Mesenchymal stem cell (in vitro differentiated cells and primary cell): ENCODE data around the gene HSP90AA1.

Source experiments
- DNase-seq: peaks from one replicate; pipeline ENCODE4 v3.0.0-alpha.2; 2013
- H2AFZ ChIP-seq: one replicate; pipeline ENCODE4 v1.6.1; 2013; ENCODE audit warnings: low read depth, mild to moderate bottlenecking, control low read depth, inconsistent platforms, low read length, moderate library complexity
- H2AK5ac ChIP-seq: 2 replicates; pipeline ENCODE4 v1.6.1; 2013; ENCODE audit warnings: low read length, moderate library complexity, mild to moderate bottlenecking, inconsistent platforms; ENCODE audit not compliant: severe bottlenecking
- H2BK120ac ChIP-seq: one replicate; pipeline ENCODE4 v1.6.1; 2013; ENCODE audit warnings: low read depth, mild to moderate bottlenecking, inconsistent platforms, low read length, moderate library complexity
- H2BK12ac ChIP-seq, 2 experiments: one replicate each; pipeline ENCODE4 v1.6.1; 2013; ENCODE audit warnings: inconsistent platforms in 2 of 2, low read length in 2 of 2, mild to moderate bottlenecking in 2 of 2, moderate library complexity in 2 of 2, control low read depth in 1 of 2
- H2BK15ac ChIP-seq: one replicate; pipeline ENCODE4 v1.6.1; 2013; ENCODE audit warnings: mild to moderate bottlenecking, low read depth, inconsistent platforms; ENCODE audit not compliant: poor library complexity, severe bottlenecking
- H2BK5ac ChIP-seq: 2 replicates; pipeline ENCODE4 v1.6.1; 2013; ENCODE audit warnings: low read depth, mild to moderate bottlenecking, low read length, control low read depth, inconsistent platforms; ENCODE audit not compliant: poor library complexity, severe bottlenecking
- H3K14ac ChIP-seq, 2 experiments: one replicate each; pipeline ENCODE4 v1.6.1; 2013; ENCODE audit warnings: inconsistent platforms in 2 of 2, low read length in 2 of 2, control low read depth in 1 of 2, mild to moderate bottlenecking in 1 of 2, moderate library complexity in 1 of 2
- H3K18ac ChIP-seq, 2 experiments: one replicate each; pipeline ENCODE4 v1.6.1; 2013; ENCODE audit warnings: inconsistent platforms in 2 of 2, low read length in 2 of 2, control low read depth in 1 of 2, low read depth in 1 of 2, mild to moderate bottlenecking in 1 of 2
- H3K23ac ChIP-seq, 2 experiments: one replicate each; pipeline ENCODE4 v1.6.1; 2013; ENCODE audit warnings: inconsistent platforms in 2 of 2, low read length in 2 of 2, mild to moderate bottlenecking in 2 of 2, moderate library complexity in 2 of 2, control low read depth in 1 of 2
- H3K27ac ChIP-seq: 2 replicates; pipeline ENCODE4 v1.5.1; 2013; ENCODE audit warnings: mild to moderate bottlenecking, moderate library complexity, low read length, control low read depth, inconsistent platforms; ENCODE audit not compliant: poor library complexity, severe bottlenecking
- H3K27me3 ChIP-seq, 2 experiments: 2 replicates each; pipeline versions ENCODE4 v1.6.1 to v1.7.0; 2013; ENCODE audit warnings: low read length in 2 of 2, mild to moderate bottlenecking in 2 of 2, moderate library complexity in 2 of 2, control low read depth in 1 of 2, inconsistent platforms in 1 of 2; ENCODE audit not compliant: control insufficient read depth in 1 of 2, insufficient read depth in 1 of 2
- H3K36me3 ChIP-seq, 2 experiments: 2 replicates each; pipeline versions ENCODE4 v1.6.1 to v1.7.0; 2013; ENCODE audit warnings: low read length in 2 of 2, control low read depth in 1 of 2, inconsistent platforms in 1 of 2, low read depth in 1 of 2, mild to moderate bottlenecking in 1 of 2; ENCODE audit not compliant: insufficient read depth in 2 of 2, control insufficient read depth in 1 of 2
- H3K4ac ChIP-seq, 2 experiments: one replicate each; pipeline ENCODE4 v1.6.1; 2013; ENCODE audit warnings: inconsistent platforms in 2 of 2, low read length in 2 of 2, mild to moderate bottlenecking in 2 of 2, moderate library complexity in 2 of 2, control low read depth in 1 of 2, low read depth in 1 of 2
- H3K4me1 ChIP-seq: 2 replicates; pipeline ENCODE4 v1.6.1; 2013; ENCODE audit warnings: low read depth, low read length, control low read depth; ENCODE audit not compliant: control insufficient read depth, insufficient read depth
- H3K4me2 ChIP-seq: 2 replicates; pipeline ENCODE4 v1.6.1; 2013; ENCODE audit warnings: low read length, mild to moderate bottlenecking, inconsistent platforms; ENCODE audit not compliant: poor library complexity, severe bottlenecking
- H3K4me3 ChIP-seq, 2 experiments: 2 replicates each; pipeline versions ENCODE4 v1.5.1 to v1.7.0; 2013; ENCODE audit warnings: low read length in 2 of 2, mild to moderate bottlenecking in 2 of 2, control low read depth in 1 of 2, low read depth in 1 of 2; ENCODE audit not compliant: insufficient read depth in 1 of 2
- H3K79me1 ChIP-seq: replicated peaks from 2 replicates; pipeline ENCODE4 v1.6.1; 2013; ENCODE audit warnings: mild to moderate bottlenecking, control low read depth, low read length, inconsistent platforms; ENCODE audit not compliant: poor library complexity, severe bottlenecking
- H3K9ac ChIP-seq: 2 replicates; pipeline ENCODE4 v1.7.0; 2013; ENCODE audit warnings: mild to moderate bottlenecking, low read length, moderate library complexity
- H3K9me3 ChIP-seq: 2 replicates; pipeline ENCODE4 v1.7.0; 2013; ENCODE audit warnings: mild to moderate bottlenecking, low read length; ENCODE audit not compliant: control insufficient read depth
- H4K8ac ChIP-seq: one replicate; pipeline ENCODE4 v1.6.1; 2013; ENCODE audit warnings: inconsistent platforms, mild to moderate bottlenecking, low read length, moderate library complexity
- H4K91ac ChIP-seq: one replicate; pipeline ENCODE4 v1.6.1; 2013; ENCODE audit warnings: mild to moderate bottlenecking, low read length, inconsistent platforms
- WGBS: methylation state at CpG from one replicate; pipeline ENCODE4 v1.1.7; 2013; ENCODE audit warnings: mixed read lengths; 5-methylcytosine and 5-hydroxymethylcytosine counted together

Gene HSP90AA1

DNA sequence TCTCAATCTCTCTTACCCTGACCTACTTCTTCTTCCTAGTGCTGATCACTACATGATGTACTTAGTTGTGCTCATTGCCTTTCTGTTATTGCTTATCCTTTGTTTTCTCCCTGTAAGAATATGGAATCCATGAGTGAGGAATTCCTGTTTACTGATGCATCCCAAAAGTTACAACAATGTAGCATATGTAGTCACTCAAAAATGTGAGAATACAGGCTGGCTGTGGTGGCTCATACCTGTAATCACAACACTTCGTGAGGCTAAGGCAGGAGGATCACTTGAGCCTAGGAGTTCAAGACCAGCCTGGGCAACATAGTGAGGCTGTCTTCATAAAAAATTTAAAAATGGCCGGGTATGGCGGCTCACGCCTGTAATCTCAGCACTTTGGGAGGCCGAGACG is 44.9 kb upstream of the HSP90AA1 start:
- Histone ChIP-seq H2BK12ac (no peak overlapping the region), H3K4me1 (no peaks in the 10 kb centered on the region), H4K91ac (no peak overlapping the region), H2BK120ac (no peak overlapping the region), H2BK15ac (no peak overlapping the region), H2AK5ac (no peak overlapping the region), H3K27ac (no peak overlapping the region), H3K4me2 (no peak overlapping the region), H3K4me3 (no peak overlapping the region), H3K79me1 (peaks cover 6% of the 10 kb centered on the region), H3K4ac (no peak overlapping the region), H3K18ac (no peak overlapping the region), H2BK5ac (no peak overlapping the region), H2AFZ (no peak overlapping the region), H3K23ac (no peak overlapping the region), H3K14ac (no peak overlapping the region), H4K8ac (no peak overlapping the region), H3K9ac (no peak overlapping the region), H3K36me3 (peaks cover 0 to 4% of the 10 kb centered on the region in 2 experiments), H3K27me3 (no peaks in the 10 kb centered on the region), H3K9me3 (no peaks in the 10 kb centered on the region)
- no peak for DNase-seq
- WGBS = 63% methylated on average over 3 of the region's 6 CpGs

DNA sequence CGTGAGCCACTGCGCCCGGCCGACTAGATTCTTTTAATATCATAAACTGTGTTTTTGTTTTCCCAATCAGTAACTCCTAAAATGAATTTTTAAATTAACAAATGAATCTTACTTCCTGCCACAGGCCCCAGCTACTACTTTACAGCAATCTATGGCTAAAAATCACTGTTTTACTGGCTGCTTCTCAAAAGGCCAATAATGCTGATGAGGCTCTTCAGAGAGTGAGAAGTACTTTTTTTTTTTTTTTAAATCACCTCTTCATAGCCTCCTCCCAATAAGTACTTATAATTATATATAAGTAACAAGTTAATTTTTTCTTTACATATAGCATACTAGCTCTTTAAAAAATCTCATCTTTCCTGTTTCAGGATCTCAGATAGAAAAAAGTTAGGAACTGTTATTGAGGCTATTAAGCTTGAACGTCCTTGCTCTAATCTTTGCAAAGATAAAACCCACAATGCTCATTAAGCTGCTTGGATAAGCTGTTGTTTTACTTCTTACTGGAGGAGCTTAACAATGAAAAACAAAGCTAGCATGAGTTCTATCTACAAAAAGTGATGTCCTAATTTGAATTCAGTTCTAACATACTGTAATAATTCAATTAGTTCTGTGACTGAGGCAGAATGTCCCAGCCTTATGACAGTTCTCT is 40.1 kb upstream of the HSP90AA1 start:
- no peak overlapping the region for H3K23ac ChIP-seq
- 100% methylated on average over 4 of the region's 5 CpGs for WGBS

DNA sequence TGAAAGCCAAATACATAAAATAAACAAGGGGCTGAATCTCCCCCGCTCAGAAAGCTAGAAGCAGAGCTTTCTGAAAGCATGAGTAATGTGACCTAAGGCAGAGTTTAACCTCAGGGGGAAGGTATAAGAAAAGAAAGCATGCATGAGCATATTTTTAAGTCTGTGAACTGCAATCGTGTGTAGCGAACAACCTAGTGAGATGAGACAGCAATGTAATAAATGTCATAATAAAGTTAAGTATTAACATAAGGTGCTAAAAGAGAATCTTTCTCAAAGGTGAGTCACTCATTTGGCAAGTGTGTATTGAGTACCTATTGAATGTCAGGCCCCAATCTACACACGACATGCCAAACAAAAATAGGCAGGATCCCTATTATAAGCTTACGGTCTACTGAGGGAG is 38.7 kb upstream of the HSP90AA1 start:
- H3K4me2 ChIP-seq = no peak overlapping the region
- H2BK5ac ChIP-seq = no peak overlapping the region
- no peak overlapping the region for H3K14ac ChIP-seq
- peaks cover 11% of the 10 kb centered on the region for H3K79me1 ChIP-seq
- peaks cover 12% of the 10 kb centered on the region for H3K4me1 ChIP-seq
- no peaks in the 10 kb centered on the region for H3K27me3 ChIP-seq
- no peak overlapping the region for H2BK12ac ChIP-seq
- no peak overlapping the region for H3K9ac ChIP-seq
- H3K18ac ChIP-seq = no peak overlapping the region
- WGBS = 89% methylated on average over 5 of the region's 5 CpGs
- no peak overlapping the region for H3K4me3 ChIP-seq
- no peak overlapping the region for H2BK120ac ChIP-seq
- H2AFZ ChIP-seq = no peak overlapping the region
- H3K23ac ChIP-seq = no peak overlapping the region
- H3K9me3 ChIP-seq = no peaks in the 10 kb centered on the region
- no peaks in the 10 kb centered on the region for H3K36me3 ChIP-seq
- H2AK5ac ChIP-seq = no peak overlapping the region
- DNase-seq = no peak
- H3K27ac ChIP-seq = peak overlapping the region; percentile 89
- H3K4ac ChIP-seq = no peak overlapping the region
- no peak overlapping the region for H4K91ac ChIP-seq
- no peak overlapping the region for H2BK15ac ChIP-seq
- H4K8ac ChIP-seq = no peak overlapping the region

More for the DNA sequence above, 40.1 kb upstream of the HSP90AA1 start:
- H3K27me3 ChIP-seq = no peaks in the 10 kb centered on the region
- H3K9me3 ChIP-seq = no peaks in the 10 kb centered on the region
- no peak for DNase-seq
- no peak overlapping the region for H2BK15ac ChIP-seq
- H2AFZ ChIP-seq = no peak overlapping the region
- H3K4me3 ChIP-seq = no peak overlapping the region
- H3K4me2 ChIP-seq = no peak overlapping the region
- H2AK5ac ChIP-seq = no peak overlapping the region
- peaks cover 10% of the 10 kb centered on the region for H3K4me1 ChIP-seq
- no peak overlapping the region for H3K27ac ChIP-seq
- H3K4ac ChIP-seq = no peak overlapping the region
- no peak overlapping the region for H3K18ac ChIP-seq
- H4K8ac ChIP-seq = no peak overlapping the region
- H4K91ac ChIP-seq = no peak overlapping the region
- no peak overlapping the region for H2BK12ac ChIP-seq
- H3K14ac ChIP-seq = no peak overlapping the region
- H2BK120ac ChIP-seq = no peak overlapping the region
- H3K36me3 ChIP-seq = no peaks in the 10 kb centered on the region
- peaks cover 11% of the 10 kb centered on the region for H3K79me1 ChIP-seq
- no peak overlapping the region for H3K9ac ChIP-seq
- H2BK5ac ChIP-seq = no peak overlapping the region

DNA sequence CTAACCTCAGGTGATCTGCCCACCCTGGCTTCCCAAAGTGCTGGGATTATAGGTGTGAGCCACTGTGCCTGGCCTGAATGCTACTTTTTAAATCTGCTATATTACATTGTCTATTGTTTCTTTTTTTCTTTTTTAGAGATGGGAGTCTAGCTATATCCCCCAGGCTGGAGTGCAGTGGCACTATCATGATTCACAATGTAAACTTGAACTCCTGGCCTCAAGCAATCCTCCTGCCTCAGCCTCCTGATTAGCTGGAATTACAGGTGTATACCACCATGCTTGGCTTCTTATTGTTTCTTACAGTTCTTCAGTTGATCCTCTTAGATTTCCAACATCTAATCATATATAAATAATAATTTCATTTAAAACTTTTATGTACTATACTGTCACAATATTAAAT is 37.6 kb upstream of the HSP90AA1 start:
- H3K9me3 ChIP-seq = no peaks in the 10 kb centered on the region
- H4K91ac ChIP-seq = no peak overlapping the region
- H2BK120ac ChIP-seq = no peak overlapping the region
- no peak overlapping the region for H2BK15ac ChIP-seq
- peaks cover 10% of the 10 kb centered on the region for H3K79me1 ChIP-seq
- H3K4me1 ChIP-seq = peaks cover 12% of the 10 kb centered on the region
- H2AFZ ChIP-seq = no peak overlapping the region
- no peak overlapping the region for H3K23ac ChIP-seq
- H3K4me2 ChIP-seq = no peak overlapping the region
- no peak overlapping the region for H4K8ac ChIP-seq
- H3K18ac ChIP-seq = no peak overlapping the region
- no peak overlapping the region for H3K27ac ChIP-seq
- no peak overlapping the region for H3K14ac ChIP-seq
- DNase-seq = no peak
- no peak overlapping the region for H2BK12ac ChIP-seq
- no peak overlapping the region for H3K9ac ChIP-seq
- no peak overlapping the region for H3K4ac ChIP-seq
- H2BK5ac ChIP-seq = no peak overlapping the region
- H3K27me3 ChIP-seq = no peaks in the 10 kb centered on the region
- no peak overlapping the region for H3K4me3 ChIP-seq
- no peaks in the 10 kb centered on the region for H3K36me3 ChIP-seq
- peak overlapping the region; percentile 80 for H2AK5ac ChIP-seq
